SK-N-SH (cell line): Measurements from ENCODE around the gene SLC27A2. TPM values are rescaled to one million over a fixed set of nuclear protein-coding genes. Genes with fewer than 3 reads are reported as not detected.

Source experiments
- CTCF ChIA-PET: fragments of 300-600, 350-600 bp; formaldehyde crosslinking; extraction: SDS; loops from one replicate; lab custom pipeline; 2021; lab: Yijun Ruan, JAX
- POLR2A ChIA-PET: fragments of 350-600 bp; sonication (Branson Sonifier 250); formaldehyde crosslinking; extraction: SDS; loops from one replicate; lab custom pipeline; 2020; ENCODE audit warnings: antibody characterized with exemption, inconsistent platforms; lab: Yijun Ruan, JAX
- DNase-seq: peaks from one replicate; pipeline ENCODE4 v3.0.0; 2012
- H2AFZ ChIP-seq: fragments of 200-600 bp; sonication (generic); 2 replicates; pipeline ENCODE4 v1.8.1; 2016; ENCODE audit warnings: antibody characterized with exemption, mild to moderate bottlenecking, low read depth
- H3F3A ChIP-seq: fragments of 200-600 bp; sonication (generic); replicated peaks from 2 replicates; pipeline ENCODE3; 2016; ENCODE audit warnings: antibody characterized with exemption, mild to moderate bottlenecking; ENCODE audit not compliant: insufficient read depth
- H3K27ac ChIP-seq, 2 experiments: fragments of 200-500 bp in 1 of 2; fragments of 200-600 bp in 1 of 2; sonication (Bioruptor generic) in 1 of 2; sonication (generic), shearing (Covaris generic) in 1 of 2; 2 replicates each; pipeline versions ENCODE4 v1.5.1 to v1.6.1; 2014 to 2016; ENCODE audit warnings: low read depth in 2 of 2, inconsistent platforms in 1 of 2, low read length in 1 of 2, mild to moderate bottlenecking in 1 of 2, mixed read lengths in 1 of 2
- H3K27me3 ChIP-seq: fragments of 200-600 bp; sonication (generic), shearing (Covaris generic); 2 replicates; pipeline ENCODE4 v1.6.1; 2016; ENCODE audit warnings: mixed run types; ENCODE audit not compliant: insufficient read depth
- H3K36me3 ChIP-seq, 2 experiments: fragments of 200-500 bp in 1 of 2; fragments of 200-600 bp in 1 of 2; sonication (Bioruptor generic) in 1 of 2; sonication (generic) in 1 of 2; replicated peaks in 1 of 2; 2 replicates each; pipeline versions ENCODE3 to v1.5.1; 2014 to 2016; ENCODE audit warnings: low read length in 1 of 2, mild to moderate bottlenecking in 1 of 2; ENCODE audit not compliant: insufficient read depth in 2 of 2, control insufficient read depth in 1 of 2
- H3K4me1 ChIP-seq, 2 experiments: fragments of 200-500 bp in 1 of 2; fragments of 200-600 bp in 1 of 2; sonication (Bioruptor generic) in 1 of 2; sonication (generic), shearing (Covaris generic) in 1 of 2; 2 replicates each; pipeline versions ENCODE4 v1.5.1 to v1.6.1; 2014 to 2016; ENCODE audit warnings: low read depth in 1 of 2, low read length in 1 of 2, mixed run types in 1 of 2; ENCODE audit not compliant: insufficient read depth in 2 of 2, control insufficient read depth in 1 of 2
- H3K4me2 ChIP-seq: fragments of 200-600 bp; sonication (generic), shearing (Covaris generic); 2 replicates; pipeline ENCODE4 v1.6.1; 2017; ENCODE audit warnings: mixed run types
- H3K4me3 ChIP-seq, 2 experiments: fragments of 200-500 bp in 1 of 2; fragments of 200-600 bp in 1 of 2; sonication (Bioruptor generic) in 1 of 2; sonication (generic), shearing (Covaris generic) in 1 of 2; 2 replicates each; pipeline versions ENCODE4 v1.5.1 to v1.8.1; 2014 to 2016; ENCODE audit warnings: low read depth in 2 of 2, inconsistent platforms in 1 of 2, low read length in 1 of 2, mild to moderate bottlenecking in 1 of 2, mixed read lengths in 1 of 2, moderate library complexity in 1 of 2
- H3K79me2 ChIP-seq: fragments of 200-600 bp; sonication (generic); 2 replicates; pipeline ENCODE4 v1.8.1; 2017; ENCODE audit warnings: mild to moderate bottlenecking; ENCODE audit not compliant: insufficient read depth
- H3K9ac ChIP-seq: fragments of 200-600 bp; sonication (generic); 2 replicates; pipeline ENCODE4 v1.6.1; 2017; ENCODE audit warnings: mixed run types
- H3K9me2 ChIP-seq: fragments of 200-600 bp; sonication (generic); 2 replicates; pipeline ENCODE4 v1.6.1; 2017; ENCODE audit warnings: mixed run types
- H3K9me3 ChIP-seq: fragments of 200-600 bp; sonication (generic); 2 replicates; pipeline ENCODE4 v1.6.1; 2017; ENCODE audit warnings: mixed run types, mild to moderate bottlenecking, moderate library complexity
- H4K20me1 ChIP-seq: fragments of 200-600 bp; sonication (generic); 2 replicates; pipeline ENCODE4 v1.6.1; 2017; ENCODE audit warnings: mild to moderate bottlenecking, mixed run types; ENCODE audit not compliant: insufficient read depth
- ELF1 ChIP-seq: IDR thresholded peaks from 2 replicates; pipeline ENCODE4 v1.4.0; 2012
- FOSL2 ChIP-seq: IDR thresholded peaks from 2 replicates; pipeline ENCODE4 v1.4.0; 2012; ENCODE audit warnings: low read depth, mild to moderate bottlenecking, moderate library complexity, borderline replicate concordance
- FOXM1 ChIP-seq: IDR thresholded peaks from 2 replicates; pipeline ENCODE4 v1.4.0; 2012; ENCODE audit warnings: low read depth, mild to moderate bottlenecking
- GABPA ChIP-seq: IDR thresholded peaks from 2 replicates; pipeline ENCODE4 v1.4.0; 2012; ENCODE audit warnings: low read depth, mild to moderate bottlenecking
- GATA2 ChIP-seq: sonication (generic); formaldehyde crosslinking; IDR thresholded peaks from 2 replicates; pipeline ENCODE4 v1.5.0; 2020; ENCODE audit warnings: mild to moderate bottlenecking, missing genetic modification reagents
- IRF3 ChIP-seq: fragments of 150-350 bp; IDR thresholded peaks from 2 replicates; pipeline ENCODE4 v1.6.1; 2016; ENCODE audit warnings: mild to moderate bottlenecking, low read depth, low read length
- MEF2A ChIP-seq: IDR thresholded peaks from 2 replicates; pipeline ENCODE4 v1.4.0; 2012; ENCODE audit warnings: low read depth, borderline replicate concordance
- MXI1 ChIP-seq: IDR thresholded peaks from 2 replicates; pipeline ENCODE4 v1.6.1; 2012; ENCODE audit warnings: mild to moderate bottlenecking, low read depth, low read length, improper control_type of control experiment
- NRF1 ChIP-seq: IDR thresholded peaks from 2 replicates; pipeline ENCODE4 v1.6.1; 2012; ENCODE audit warnings: low read depth, mild to moderate bottlenecking, low read length
- POLR2AphosphoS5 ChIP-seq: IDR thresholded peaks from 2 replicates; pipeline ENCODE4 v1.6.1; 2012; ENCODE audit warnings: low read depth, low read length
- TAF1 ChIP-seq: IDR thresholded peaks from 2 replicates; pipeline ENCODE4 v1.6.1; 2012; ENCODE audit warnings: low read depth, mild to moderate bottlenecking, low read length, moderate library complexity, borderline replicate concordance
- YY1 ChIP-seq: IDR thresholded peaks from 2 replicates; pipeline ENCODE4 v1.4.0; 2012; ENCODE audit warnings: low read depth, mild to moderate bottlenecking
- WGBS: methylation state at CpG from one replicate; pipeline ENCODE4 v1.1.6; 2017; ENCODE audit warnings: low lambda C conversion rate; 5-methylcytosine and 5-hydroxymethylcytosine counted together
- polyA plus RNA-seq, 3 experiments: library from polyadenylated mRNA; depleted of rRNA; stranded (reverse); fragments of >200 nt; gene quantifications; 2 replicates each; pipeline ENCODE4 v1.2.3, GENCODE V29; 2012
- TF ChIP-seq, protein P1 (sequence below): IDR thresholded peaks from 2 replicates; pipeline ENCODE4 v1.4.0; 2012; ENCODE audit warnings: low read depth
- TF ChIP-seq, protein P2 (sequence below): IDR thresholded peaks from 2 replicates; pipeline ENCODE4 v1.4.0; 2012; ENCODE audit warnings: low read depth, borderline replicate concordance

Gene SLC27A2
- polyA plus RNA-seq, 1 of the 3 experiments (the other 2 are of a cell fraction): 0.49 TPM

GRCh38 chr15:50257924-50258323, 75.9 kb downstream of the SLC27A2 start:
- Histone ChIP-seq H3K27ac (no peak overlapping the region), H3F3A (no peaks in the 10 kb centered on the region), H3K9me2 (no peaks in the 10 kb centered on the region), H4K20me1 (no peaks in the 10 kb centered on the region), H3K27me3 (no peaks in the 10 kb centered on the region), H3K4me2 (no peak overlapping the region), H3K36me3 (no peaks in the 10 kb centered on the region), H3K9me3 (no peaks in the 10 kb centered on the region), H2AFZ (no peak overlapping the region), H3K4me3 (no peak overlapping the region), H3K79me2 (no peaks in the 10 kb centered on the region), H3K9ac (no peak overlapping the region), H3K4me1 (no peaks in the 10 kb centered on the region)
- ChIA-PET POLR2A (no interaction called here), CTCF (interaction anchor here (0.8 kb wide), 1 partner anchor 9 kb away, joined by 3 read pairs; no protein-coding TSS in a partner anchor)
- TF ChIP-seq FOXM1 (no peak), ELF1 (no peak), NRF1 (no peak), MXI1 (no peak), MEF2A (no peak), GABPA (no peak), TAF1 (no peak), IRF3 (no peak), GATA2 (no peak), YY1 (no peak), POLR2AphosphoS5 (no peak)
- TF ChIP-seq, protein P1, sequence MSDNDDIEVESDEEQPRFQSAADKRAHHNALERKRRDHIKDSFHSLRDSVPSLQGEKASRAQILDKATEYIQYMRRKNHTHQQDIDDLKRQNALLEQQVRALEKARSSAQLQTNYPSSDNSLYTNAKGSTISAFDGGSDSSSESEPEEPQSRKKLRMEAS: no peak
- TF ChIP-seq, protein P2, sequence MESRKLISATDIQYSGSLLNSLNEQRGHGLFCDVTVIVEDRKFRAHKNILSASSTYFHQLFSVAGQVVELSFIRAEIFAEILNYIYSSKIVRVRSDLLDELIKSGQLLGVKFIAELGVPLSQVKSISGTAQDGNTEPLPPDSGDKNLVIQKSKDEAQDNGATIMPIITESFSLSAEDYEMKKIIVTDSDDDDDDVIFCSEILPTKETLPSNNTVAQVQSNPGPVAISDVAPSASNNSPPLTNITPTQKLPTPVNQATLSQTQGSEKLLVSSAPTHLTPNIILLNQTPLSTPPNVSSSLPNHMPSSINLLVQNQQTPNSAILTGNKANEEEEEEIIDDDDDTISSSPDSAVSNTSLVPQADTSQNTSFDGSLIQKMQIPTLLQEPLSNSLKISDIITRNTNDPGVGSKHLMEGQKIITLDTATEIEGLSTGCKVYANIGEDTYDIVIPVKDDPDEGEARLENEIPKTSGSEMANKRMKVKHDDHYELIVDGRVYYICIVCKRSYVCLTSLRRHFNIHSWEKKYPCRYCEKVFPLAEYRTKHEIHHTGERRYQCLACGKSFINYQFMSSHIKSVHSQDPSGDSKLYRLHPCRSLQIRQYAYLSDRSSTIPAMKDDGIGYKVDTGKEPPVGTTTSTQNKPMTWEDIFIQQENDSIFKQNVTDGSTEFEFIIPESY: no peak
- no peak for DNase-seq
- WGBS: 70% methylated on average over 3 of the region's 3 CpGs

GRCh38 chr15:50259276-50259675, 77.3 kb downstream of the SLC27A2 start:
- Histone ChIP-seq H3K27me3 (no peaks in the 10 kb centered on the region), H3K4me2 (no peak overlapping the region), H3K9me2 (no peaks in the 10 kb centered on the region), H3K79me2 (no peaks in the 10 kb centered on the region), H3F3A (no peaks in the 10 kb centered on the region), H4K20me1 (no peaks in the 10 kb centered on the region), H2AFZ (no peak overlapping the region), H3K4me3 (no peak overlapping the region), H3K4me1 (no peaks in the 10 kb centered on the region), H3K27ac (no peak overlapping the region), H3K36me3 (no peaks in the 10 kb centered on the region), H3K9ac (no peak overlapping the region), H3K9me3 (no peaks in the 10 kb centered on the region)
- no peak for TF ChIP-seq FOSL2
- TF ChIP-seq, protein P1: no peak
- ChIA-PET POLR2A (interaction anchor here (0.7 kb wide), 1 partner anchor 955 kb away, joined by 4 read pairs; no protein-coding TSS in a partner anchor), CTCF (interaction anchor here (0.7 kb wide), 1 partner anchor 9 kb away, joined by 3 read pairs; no protein-coding TSS in a partner anchor)
- DNase-seq: no peak
- 63% methylated on average over 5 of the region's 5 CpGs for WGBS
